Colonic mucosa (tissue), 4 donors: ENCODE data around the gene AJAP1. TPM values are rescaled to one million over a fixed set of nuclear protein-coding genes. Genes with fewer than 3 reads are reported as not detected.

ENCODE experiments used
- DNase-seq: peaks from one replicate; pipeline ENCODE4 v3.0.0-alpha.2; 2020
- H3K27ac ChIP-seq: fragments of 200-600 bp; one replicate; pipeline ENCODE4 v1.8.0; 2021
- H3K27me3 ChIP-seq: fragments of 200-600 bp; one replicate; pipeline ENCODE4 v1.8.0; 2021
- H3K36me3 ChIP-seq: fragments of 200-600 bp; one replicate; pipeline ENCODE4 v1.8.0; 2021
- H3K4me1 ChIP-seq: fragments of 200-600 bp; one replicate; pipeline ENCODE4 v1.8.0; 2021; ENCODE audit warnings: mild to moderate bottlenecking
- H3K4me3 ChIP-seq: fragments of 200-600 bp; one replicate; pipeline ENCODE4 v1.8.0; 2021
- H3K9ac ChIP-seq, 2 donors: one replicate each; pipeline ENCODE4 v1.7.0; 2013; ENCODE audit warnings: control low read depth in 2 of 2, low read depth in 2 of 2, low read length in 2 of 2
- H3K9me3 ChIP-seq: fragments of 200-600 bp; one replicate; pipeline ENCODE4 v1.8.0; 2021
- intact Hi-C: fragments of 100-400 bp; cut with DNase I; formaldehyde crosslinking; loops from one replicate; pipeline ENCODE4 v1.14.1; 2022
- total RNA-seq, 2 donors: library from RNA; stranded (reverse); fragmentation: NEBNext Ultra II Directional in 1 of 2; extraction: Animal tissue kit (Norgen Biotek cat#: 25700) in 1 of 2; gene quantifications; one replicate each; pipeline ENCODE4 v1.2.1, GENCODE V29; 2021
- TF ChIP-seq, protein P1 (sequence below): fragments of 200-600 bp; IDR thresholded peaks from one replicate; pipeline ENCODE4 v1.8.0; 2022; ENCODE audit warnings: antibody characterized with exemption, mild to moderate bottlenecking
- donor health status: healthy.
- donor health status: DM: no; HTN: no; CAD: no.
- donor health status: DM: no; HTN: no; CAD: no.

The AJAP1 gene
- total RNA-seq, 2 donors from 2014 or later, result 0.07 to 0.42 TPM

DNA sequence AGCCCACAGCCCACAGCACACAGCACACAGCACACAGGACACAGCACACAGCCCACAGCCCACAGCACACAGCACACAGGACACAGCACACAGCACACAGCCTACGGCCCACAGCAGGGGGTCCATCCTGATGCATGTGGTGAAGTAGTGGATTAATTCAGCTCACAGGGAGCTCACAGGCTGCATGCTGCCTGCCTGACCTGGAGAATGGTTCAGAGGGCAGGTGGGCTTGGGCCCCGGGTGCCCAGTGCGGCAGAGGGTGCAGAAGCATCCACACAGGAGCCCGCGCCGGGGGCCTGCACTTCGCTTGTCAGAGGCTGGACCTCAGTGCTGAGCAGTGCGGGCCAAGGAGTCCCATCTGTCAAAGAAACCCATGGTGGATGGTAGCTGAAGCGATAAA is 21.1 kb upstream of the AJAP1 start:
- TF ChIP-seq, protein P1, sequence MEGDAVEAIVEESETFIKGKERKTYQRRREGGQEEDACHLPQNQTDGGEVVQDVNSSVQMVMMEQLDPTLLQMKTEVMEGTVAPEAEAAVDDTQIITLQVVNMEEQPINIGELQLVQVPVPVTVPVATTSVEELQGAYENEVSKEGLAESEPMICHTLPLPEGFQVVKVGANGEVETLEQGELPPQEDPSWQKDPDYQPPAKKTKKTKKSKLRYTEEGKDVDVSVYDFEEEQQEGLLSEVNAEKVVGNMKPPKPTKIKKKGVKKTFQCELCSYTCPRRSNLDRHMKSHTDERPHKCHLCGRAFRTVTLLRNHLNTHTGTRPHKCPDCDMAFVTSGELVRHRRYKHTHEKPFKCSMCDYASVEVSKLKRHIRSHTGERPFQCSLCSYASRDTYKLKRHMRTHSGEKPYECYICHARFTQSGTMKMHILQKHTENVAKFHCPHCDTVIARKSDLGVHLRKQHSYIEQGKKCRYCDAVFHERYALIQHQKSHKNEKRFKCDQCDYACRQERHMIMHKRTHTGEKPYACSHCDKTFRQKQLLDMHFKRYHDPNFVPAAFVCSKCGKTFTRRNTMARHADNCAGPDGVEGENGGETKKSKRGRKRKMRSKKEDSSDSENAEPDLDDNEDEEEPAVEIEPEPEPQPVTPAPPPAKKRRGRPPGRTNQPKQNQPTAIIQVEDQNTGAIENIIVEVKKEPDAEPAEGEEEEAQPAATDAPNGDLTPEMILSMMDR, result no peak
- intact Hi-C loops, result no loop called here
- no peak for DNase-seq
- Histone ChIP-seq H3K36me3 (no peaks in the 10 kb centered on the region), H3K4me3 (no peak overlapping the region), H3K27me3 (no peaks in the 10 kb centered on the region), H3K9me3 (no peaks in the 10 kb centered on the region), H3K27ac (no peak overlapping the region), H3K9ac (no peak overlapping the region), H3K4me1 (no peaks in the 10 kb centered on the region)

DNA sequence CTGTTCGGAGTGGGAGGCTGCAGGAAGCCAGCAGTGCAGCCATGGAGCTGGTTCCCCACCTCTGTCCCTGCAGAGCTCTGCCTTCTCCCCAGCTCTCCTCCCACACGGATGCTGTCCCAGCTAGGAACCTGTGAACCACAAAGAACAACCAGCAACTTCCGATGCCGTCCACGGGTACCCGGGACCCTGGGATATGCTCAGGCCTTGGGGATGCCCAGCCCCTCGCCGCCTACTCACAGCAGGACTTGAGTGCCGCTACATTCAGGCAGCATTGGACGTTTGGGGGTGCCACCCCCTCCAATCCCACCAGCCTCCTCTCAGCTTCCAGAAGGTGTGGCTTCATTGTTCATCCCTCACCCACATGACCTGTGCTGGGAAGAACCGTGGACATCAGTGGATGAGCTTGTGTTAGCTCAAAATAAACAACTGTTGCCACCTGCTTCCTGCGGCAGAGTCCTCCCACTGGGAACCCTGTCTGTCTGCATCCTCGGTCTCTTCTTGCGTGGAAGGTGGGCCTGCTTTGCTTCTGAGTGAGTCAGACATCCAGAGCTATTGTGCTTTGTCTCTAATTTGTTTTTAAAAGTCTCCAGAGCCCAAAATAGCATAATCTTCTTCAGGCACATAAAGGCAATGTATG is 20.1 kb upstream of the AJAP1 start:
- intact Hi-C loops, result no loop called here
- H3K27me3 ChIP-seq, result no peaks in the 10 kb centered on the region
- TF ChIP-seq, protein P1, result no peak
- H3K9ac ChIP-seq, result no peak overlapping the region
- DNase-seq, result no peak
- H3K4me3 ChIP-seq, result no peak overlapping the region
- no peaks in the 10 kb centered on the region for H3K4me1 ChIP-seq
- H3K36me3 ChIP-seq, result no peaks in the 10 kb centered on the region
- no peaks in the 10 kb centered on the region for H3K9me3 ChIP-seq
- no peak overlapping the region for H3K27ac ChIP-seq

DNA sequence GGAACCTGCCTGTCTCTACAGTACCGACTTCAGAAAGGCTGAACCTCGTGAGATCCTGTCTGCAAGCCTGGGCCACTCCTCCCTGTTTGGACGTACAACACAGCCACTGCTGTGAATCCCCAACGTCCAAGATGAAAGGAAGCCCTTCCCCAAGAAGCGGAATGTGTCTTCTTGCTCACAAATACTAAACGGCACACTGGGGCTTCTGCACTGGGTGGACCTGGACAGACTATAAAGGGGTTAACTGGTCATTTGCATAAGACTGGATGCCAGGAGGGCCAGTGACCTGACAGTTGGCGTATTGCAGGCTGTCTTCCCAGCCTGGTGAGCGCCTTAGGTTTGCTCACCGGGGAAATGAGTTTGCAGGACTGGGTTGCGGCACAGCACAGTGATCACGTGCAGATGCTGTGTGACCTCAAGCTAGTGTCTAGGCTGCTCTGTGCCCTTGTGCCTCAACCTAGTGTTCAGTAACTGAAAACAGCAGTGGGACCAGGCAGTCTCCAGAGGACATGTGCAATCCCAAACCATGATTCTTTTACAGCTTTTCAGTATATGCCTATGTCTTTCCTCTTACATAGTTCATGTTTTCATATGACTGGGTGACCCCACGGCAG is 19.5 kb upstream of the AJAP1 start:
- Histone ChIP-seq H3K4me3 (no peak overlapping the region), H3K9me3 (no peaks in the 10 kb centered on the region), H3K27ac (no peak overlapping the region), H3K9ac (no peak overlapping the region), H3K4me1 (no peaks in the 10 kb centered on the region), H3K27me3 (no peaks in the 10 kb centered on the region), H3K36me3 (no peaks in the 10 kb centered on the region)
- TF ChIP-seq, protein P1, result no peak
- no peak for DNase-seq
- intact Hi-C loops, result no loop called here

DNA sequence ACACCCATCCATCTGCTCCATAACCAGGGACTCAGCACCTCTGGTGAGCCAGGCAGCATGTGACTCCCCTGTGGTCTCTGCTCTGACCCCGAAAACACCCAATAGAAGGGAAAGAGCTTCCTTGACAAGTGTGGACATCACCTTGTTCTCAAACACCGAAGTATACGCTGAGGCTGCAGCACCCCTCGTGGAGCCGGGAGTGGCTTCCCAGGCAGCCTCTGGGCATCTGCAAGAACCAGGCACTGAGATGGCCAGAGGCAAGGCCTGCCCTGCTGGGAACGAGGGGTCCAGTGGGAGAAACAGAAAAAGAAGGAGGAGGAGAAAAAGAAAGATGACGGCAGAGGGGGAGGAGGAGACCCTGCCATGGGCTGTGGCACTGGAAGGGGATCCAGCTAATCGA is 18.2 kb upstream of the AJAP1 start:
- DNase-seq, result no peak
- no peak overlapping the region for H3K4me3 ChIP-seq
- intact Hi-C loops, result no loop called here
- H3K9ac ChIP-seq, result no peak overlapping the region
- no peaks in the 10 kb centered on the region for H3K4me1 ChIP-seq
- no peaks in the 10 kb centered on the region for H3K9me3 ChIP-seq
- H3K36me3 ChIP-seq, result no peaks in the 10 kb centered on the region
- H3K27ac ChIP-seq, result no peak overlapping the region
- TF ChIP-seq, protein P1, result no peak
- no peaks in the 10 kb centered on the region for H3K27me3 ChIP-seq

DNA sequence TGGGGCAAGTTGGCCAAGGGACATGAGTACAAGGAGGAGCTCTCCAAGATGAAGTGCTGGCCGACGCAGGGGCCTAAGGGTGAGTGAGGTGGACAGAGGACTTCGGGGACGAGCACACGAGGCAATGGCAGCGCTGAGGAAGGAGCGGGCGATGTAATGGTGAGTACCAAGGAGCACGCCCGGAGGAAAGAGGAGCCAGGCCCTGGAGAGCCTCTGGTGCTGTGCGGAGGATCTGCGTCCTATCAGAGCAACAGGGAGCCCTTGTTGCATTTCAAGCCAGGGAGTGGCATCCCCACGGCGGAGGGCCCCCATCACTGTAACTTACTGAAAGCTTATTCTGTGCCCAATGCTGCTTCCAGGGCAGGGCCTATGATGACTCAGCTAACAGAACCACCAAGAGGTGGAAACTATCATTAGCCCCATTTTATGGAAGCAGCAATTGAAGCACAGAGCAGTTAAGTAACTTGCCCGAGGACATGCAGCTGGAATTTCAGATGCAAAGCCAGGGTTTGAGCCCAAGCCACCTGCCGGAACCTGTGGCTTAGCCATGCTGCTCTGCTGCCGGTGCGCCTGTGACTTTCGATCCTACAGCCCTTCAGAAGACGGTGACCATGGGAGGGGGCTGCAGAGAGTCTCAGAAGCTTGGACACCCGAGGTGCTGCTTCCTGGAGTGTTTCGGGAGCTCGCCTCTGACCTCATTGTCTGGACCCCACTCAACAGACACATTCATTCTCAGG is 17.6 kb upstream of the AJAP1 start:
- Histone ChIP-seq H3K36me3 (no peaks in the 10 kb centered on the region), H3K4me1 (no peaks in the 10 kb centered on the region), H3K9ac (no peak overlapping the region), H3K4me3 (no peak overlapping the region), H3K9me3 (no peaks in the 10 kb centered on the region), H3K27me3 (no peaks in the 10 kb centered on the region), H3K27ac (no peak overlapping the region)
- intact Hi-C loops, result no loop called here
- no peak for DNase-seq
- TF ChIP-seq, protein P1, result no peak
